Measurements from ENCODE around the gene PDHX.

The PDHX gene

DNA sequence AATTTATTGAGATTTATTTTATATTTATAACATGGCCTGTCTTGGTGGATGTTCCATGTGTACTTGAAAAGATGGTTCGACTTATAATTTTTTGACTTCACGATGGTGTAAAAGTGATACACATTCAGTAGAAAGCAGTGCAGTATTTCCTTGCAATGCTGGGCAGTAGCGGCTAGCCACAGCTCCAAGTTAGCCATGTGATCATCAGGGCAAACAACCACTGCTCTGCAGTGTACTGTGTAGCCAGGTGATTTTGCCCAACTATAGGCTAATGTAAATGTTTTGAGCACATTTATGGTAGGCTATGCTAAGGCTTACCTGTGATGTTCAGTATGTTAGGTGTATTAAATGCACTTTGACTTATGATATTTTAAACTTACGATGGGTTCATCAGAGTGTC lies 52.4 kb downstream of the PDHX start:
- no peaks in the 10 kb centered on the region for H3K4me1 ChIP-seq (ENCODE audit: insufficient read depth, low read length)

DNA sequence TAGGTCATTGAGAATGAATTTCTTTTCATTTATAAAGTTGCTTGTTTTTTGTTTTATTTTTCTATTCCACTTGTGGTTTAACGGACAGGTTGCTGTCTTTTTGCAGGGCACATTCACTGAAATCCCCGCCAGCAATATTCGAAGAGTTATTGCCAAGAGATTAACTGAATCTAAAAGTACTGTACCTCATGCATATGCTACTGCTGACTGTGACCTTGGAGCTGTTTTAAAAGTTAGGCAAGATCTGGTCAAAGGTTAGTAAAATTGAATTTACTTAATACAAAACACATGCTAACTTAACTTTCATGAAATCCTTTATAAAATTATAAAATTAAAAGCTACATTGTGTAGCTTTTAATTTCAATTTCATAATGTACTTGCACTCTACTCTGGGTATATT lies 53.6 kb downstream of the PDHX start:
- peaks cover 60% of the 10 kb centered on the region for H3K36me3 ChIP-seq (ENCODE audit: insufficient read depth, low read length)
- no peak for DNase-seq
- TF ChIP-seq, protein P1, sequence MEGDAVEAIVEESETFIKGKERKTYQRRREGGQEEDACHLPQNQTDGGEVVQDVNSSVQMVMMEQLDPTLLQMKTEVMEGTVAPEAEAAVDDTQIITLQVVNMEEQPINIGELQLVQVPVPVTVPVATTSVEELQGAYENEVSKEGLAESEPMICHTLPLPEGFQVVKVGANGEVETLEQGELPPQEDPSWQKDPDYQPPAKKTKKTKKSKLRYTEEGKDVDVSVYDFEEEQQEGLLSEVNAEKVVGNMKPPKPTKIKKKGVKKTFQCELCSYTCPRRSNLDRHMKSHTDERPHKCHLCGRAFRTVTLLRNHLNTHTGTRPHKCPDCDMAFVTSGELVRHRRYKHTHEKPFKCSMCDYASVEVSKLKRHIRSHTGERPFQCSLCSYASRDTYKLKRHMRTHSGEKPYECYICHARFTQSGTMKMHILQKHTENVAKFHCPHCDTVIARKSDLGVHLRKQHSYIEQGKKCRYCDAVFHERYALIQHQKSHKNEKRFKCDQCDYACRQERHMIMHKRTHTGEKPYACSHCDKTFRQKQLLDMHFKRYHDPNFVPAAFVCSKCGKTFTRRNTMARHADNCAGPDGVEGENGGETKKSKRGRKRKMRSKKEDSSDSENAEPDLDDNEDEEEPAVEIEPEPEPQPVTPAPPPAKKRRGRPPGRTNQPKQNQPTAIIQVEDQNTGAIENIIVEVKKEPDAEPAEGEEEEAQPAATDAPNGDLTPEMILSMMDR (IDR thresholded peaks at IDR 0.05; ENCODE audit: borderline replicate concordance, extremely low read depth, low read length, poor library complexity, severe bottlenecking) = no peak
- TF ChIP-seq EZH2 (IDR thresholded peaks at IDR 0.05; ENCODE audit: borderline replicate concordance, low read depth, low read length, severe bottlenecking) = no peak
- no peaks in the 10 kb centered on the region for H4K20me1 ChIP-seq (ENCODE audit: insufficient read depth, low read length)
- no peak overlapping the region for H2AFZ ChIP-seq (ENCODE audit: low read depth, low read length)
- ATAC-seq (ENCODE audit: insufficient read depth, low read depth) = no peak
- H3K79me2 ChIP-seq (ENCODE audit: insufficient read depth, low read length) = no peaks in the 10 kb centered on the region
- no peak overlapping the region for H3K9ac ChIP-seq (ENCODE audit: low read depth, low read length)
- H3K4me3 ChIP-seq (ENCODE audit: low read depth in 1 of 2, low read length in 2 of 2) = no peak overlapping the region
- no peak overlapping the region for H3K27ac ChIP-seq (ENCODE audit: low read length)
- H3K4me2 ChIP-seq (ENCODE audit: insufficient read depth, low read length) = no peak overlapping the region
- no peaks in the 10 kb centered on the region for H3K9me3 ChIP-seq (ENCODE audit: insufficient read depth, low read length, severe bottlenecking)
- H3K4me1 ChIP-seq (ENCODE audit: insufficient read depth, low read length) = no peaks in the 10 kb centered on the region
- H3K27me3 ChIP-seq (ENCODE audit: insufficient read depth, low read length, poor library complexity) = no peaks in the 10 kb centered on the region

More for the DNA sequence above, 52.4 kb downstream of the PDHX start:
- Histone ChIP-seq H3K4me2 (ENCODE audit: insufficient read depth, low read length) (no peak overlapping the region), H3K4me3 (ENCODE audit: low read depth in 1 of 2, low read length in 2 of 2) (no peak overlapping the region), H3K36me3 (ENCODE audit: insufficient read depth, low read length) (peaks cover 52% of the 10 kb centered on the region), H3K9me3 (ENCODE audit: insufficient read depth, low read length, severe bottlenecking) (no peaks in the 10 kb centered on the region), H4K20me1 (ENCODE audit: insufficient read depth, low read length) (no peaks in the 10 kb centered on the region), H3K27ac (ENCODE audit: low read length) (no peak overlapping the region), H3K79me2 (ENCODE audit: insufficient read depth, low read length) (no peaks in the 10 kb centered on the region), H3K27me3 (ENCODE audit: insufficient read depth, low read length, poor library complexity) (no peaks in the 10 kb centered on the region), H3K9ac (ENCODE audit: low read depth, low read length) (no peak overlapping the region), H2AFZ (ENCODE audit: low read depth, low read length) (no peak overlapping the region)
- TF ChIP-seq EZH2 (IDR thresholded peaks at IDR 0.05; ENCODE audit: borderline replicate concordance, low read depth, low read length, severe bottlenecking) = no peak
- TF ChIP-seq, protein P1 (IDR thresholded peaks at IDR 0.05; ENCODE audit: borderline replicate concordance, extremely low read depth, low read length, poor library complexity, severe bottlenecking) = no peak
- DNase-seq = no peak
- no peak for ATAC-seq (ENCODE audit: insufficient read depth, low read depth)

GRCh38 chr11:34970480-34970879 lies 54.1 kb downstream of the PDHX start:
- Histone ChIP-seq H3K4me2 (ENCODE audit: insufficient read depth, low read length) (no peak overlapping the region), H4K20me1 (ENCODE audit: insufficient read depth, low read length) (no peaks in the 10 kb centered on the region), H3K4me1 (ENCODE audit: insufficient read depth, low read length) (no peaks in the 10 kb centered on the region)

More at GRCh38 chr11:34970480-34970879, 54.1 kb downstream of the PDHX start:
- DNase-seq (no peak), ATAC-seq (ENCODE audit: insufficient read depth, low read depth) (no peak)
- Histone ChIP-seq H3K27ac (ENCODE audit: low read length) (no peak overlapping the region), H3K9ac (ENCODE audit: low read depth, low read length) (no peak overlapping the region), H2AFZ (ENCODE audit: low read depth, low read length) (no peak overlapping the region), H3K27me3 (ENCODE audit: insufficient read depth, low read length, poor library complexity) (no peaks in the 10 kb centered on the region), H3K9me3 (ENCODE audit: insufficient read depth, low read length, severe bottlenecking) (no peaks in the 10 kb centered on the region), H3K36me3 (ENCODE audit: insufficient read depth, low read length) (peaks cover 55% of the 10 kb centered on the region), H3K79me2 (ENCODE audit: insufficient read depth, low read length) (no peaks in the 10 kb centered on the region), H3K4me3 (ENCODE audit: low read depth in 1 of 2, low read length in 2 of 2) (no peak overlapping the region)
- TF ChIP-seq, protein P1 (IDR thresholded peaks at IDR 0.05; ENCODE audit: borderline replicate concordance, extremely low read depth, low read length, poor library complexity, severe bottlenecking) = no peak
- no peak for TF ChIP-seq EZH2 (IDR thresholded peaks at IDR 0.05; ENCODE audit: borderline replicate concordance, low read depth, low read length, severe bottlenecking)

Data from DND-41 (cell line).